K562 (cell line): ENCODE results near the gene PNP. TPM values are rescaled to one million over a fixed set of nuclear protein-coding genes. Genes with fewer than 3 reads are reported as not detected.

ENCODE experiments used
- ATAC-seq: fragments of 200-7000 bp; cut with Tn5 transposase; 3 replicates; pipeline ENCODE4 v1.9.1; 2020; ENCODE audit warnings: moderate library complexity
- BruUV-seq: library from RNA; stranded (reverse); fragments of 400-500 nt; replicated peaks from 2 replicates; lab custom pipeline; 2021; lab: Mats Ljungman, UMichigan
- CTCF ChIA-PET: fragments of 300-600 bp; formaldehyde crosslinking; extraction: SDS; loops from one replicate; lab custom pipeline; 2021; ENCODE audit warnings: low intra/inter-chr PET ratio; lab: Yijun Ruan, JAX
- POLR2A ChIA-PET: fragments of 300-600, 350-650 bp; sonication (Branson Sonifier 250); formaldehyde crosslinking; extraction: SDS; loops from one replicate; lab custom pipeline; 2021; ENCODE audit warnings: antibody characterized with exemption, inconsistent platforms; lab: Yijun Ruan, JAX
- DNase-seq, 4 experiments: peaks; one replicate each; pipeline versions ENCODE4 v3.0.0 to v3.0.0-alpha.2; 2011 to 2018; ENCODE audit warnings: low spot score in 3 of 4, mixed read lengths in 3 of 4; ENCODE audit errors: extremely low read depth in 1 of 4
- FAIRE-seq: peaks from 2 replicates; lab custom pipeline; 2011; peaks lifted over from hg19 to GRCh38; lab: Jason Lieb, UNC
- H2AFZ ChIP-seq: 2 replicates; pipeline ENCODE4 v1.6.0; 2011; ENCODE audit warnings: low read depth, low read length, control low read depth, inconsistent platforms
- H3K27ac ChIP-seq: fragments of 200-600 bp; 3 replicates; pipeline ENCODE4 v1.8.0; 2011; ENCODE audit warnings: low read depth, mild to moderate bottlenecking, control low read depth, inconsistent platforms, low read length, moderate library complexity, mixed read lengths; ENCODE audit errors: extremely low read depth
- H3K27me3 ChIP-seq, 2 experiments: fragments of 300-600 bp in 1 of 2; 2 replicates in 1 of 2; 3 replicates in 1 of 2; pipeline versions ENCODE4 v1.6.0 to v1.8.0; 2011; ENCODE audit warnings: inconsistent platforms in 2 of 2, low read length in 2 of 2, mild to moderate bottlenecking in 1 of 2, mixed read lengths in 1 of 2, moderate library complexity in 1 of 2; ENCODE audit not compliant: control insufficient read depth in 2 of 2, insufficient read depth in 2 of 2
- H3K36me3 ChIP-seq: fragments of 300-600 bp; 3 replicates; pipeline ENCODE4 v1.8.0; 2011; ENCODE audit warnings: mild to moderate bottlenecking, low read length, inconsistent platforms; ENCODE audit not compliant: control insufficient read depth, insufficient read depth
- H3K4me1 ChIP-seq, 2 experiments: fragments of 200-600 bp in 1 of 2; replicated peaks in 1 of 2; 2 replicates in 1 of 2; 3 replicates in 1 of 2; pipeline versions ENCODE4 v1.5.1 to v1.8.0; 2011; ENCODE audit warnings: inconsistent platforms in 2 of 2, low read length in 2 of 2, mild to moderate bottlenecking in 1 of 2, mixed read lengths in 1 of 2, moderate library complexity in 1 of 2; ENCODE audit not compliant: control insufficient read depth in 2 of 2, insufficient read depth in 2 of 2
- H3K4me2 ChIP-seq: 2 replicates; pipeline ENCODE4 v1.6.1; 2011; ENCODE audit warnings: low read length, control low read depth, inconsistent platforms, mixed read lengths; ENCODE audit not compliant: insufficient read depth
- H3K4me3 ChIP-seq: fragments of 200-600 bp; sonication (generic), shearing (Covaris generic); 2 replicates; pipeline ENCODE4 v1.5.1; 2016; ENCODE audit warnings: control low read depth, inconsistent platforms
- H3K79me2 ChIP-seq: fragments of 200-600 bp; 3 replicates; pipeline ENCODE4 v1.8.0; 2011; ENCODE audit warnings: low read length, inconsistent platforms; ENCODE audit not compliant: control insufficient read depth, insufficient read depth
- H3K9ac ChIP-seq, 2 experiments: 2 replicates each; pipeline versions ENCODE4 v1.6.0 to v1.6.1; 2011; ENCODE audit warnings: low read depth in 2 of 2, low read length in 2 of 2, control low read depth in 1 of 2, inconsistent platforms in 1 of 2, mild to moderate bottlenecking in 1 of 2, mixed read lengths in 1 of 2; ENCODE audit not compliant: insufficient read depth in 1 of 2
- H3K9me1 ChIP-seq: one replicate; pipeline ENCODE4 v1.6.0; 2011; ENCODE audit warnings: inconsistent platforms, mild to moderate bottlenecking, low read length, moderate library complexity; ENCODE audit not compliant: control insufficient read depth, insufficient read depth
- H3K9me3 ChIP-seq: replicated peaks from 2 replicates; pipeline ENCODE4 v1.5.1; 2011; ENCODE audit warnings: low read depth, low read length, inconsistent platforms; ENCODE audit not compliant: control insufficient read depth, insufficient read depth
- H4K20me1 ChIP-seq: replicated peaks from 2 replicates; pipeline ENCODE4 v1.6.1; 2011; ENCODE audit warnings: low read length, inconsistent platforms, mixed read lengths; ENCODE audit not compliant: control insufficient read depth, insufficient read depth
- ETV5 ChIP-seq: sonication (generic); formaldehyde crosslinking; IDR thresholded peaks from 2 replicates; pipeline ENCODE4 v1.4.0; 2020; ENCODE audit warnings: low read depth, mild to moderate bottlenecking, missing genetic modification reagents
- NR1H2 ChIP-seq: sonication (generic); formaldehyde crosslinking; IDR thresholded peaks from 2 replicates; pipeline ENCODE4 v1.4.0; 2020; ENCODE audit warnings: mild to moderate bottlenecking, missing genetic modification reagents
- PCBP2 ChIP-seq: fragments of 200-400 bp; formaldehyde crosslinking; IDR thresholded peaks from 2 replicates; pipeline ENCODE4 v1.6.1; 2018; ENCODE audit warnings: low read length, low read depth, mild to moderate bottlenecking, moderate library complexity; ENCODE audit not compliant: poor library complexity, severe bottlenecking
- SMARCC2 ChIP-seq: fragments of 450-650 bp; IDR thresholded peaks from 2 replicates; pipeline ENCODE4 v1.6.1; 2017; ENCODE audit warnings: antibody characterized with exemption, moderate library complexity, mild to moderate bottlenecking, low read depth
- TRIM25 ChIP-seq: fragments of 450-650 bp; IDR thresholded peaks from 2 replicates; pipeline ENCODE4 v1.7.0; 2016; ENCODE audit warnings: borderline replicate concordance
- ZEB2 ChIP-seq: fragments of 450-650 bp; IDR thresholded peaks from 2 replicates; pipeline ENCODE4 v1.6.1; 2016
- ZNF263 ChIP-seq: sonication (generic); formaldehyde crosslinking; IDR thresholded peaks from 2 replicates; pipeline ENCODE4 v1.8.0; 2022; ENCODE audit warnings: mild to moderate bottlenecking, missing genetic modification reagents, borderline replicate concordance
- ZNF316 ChIP-seq: fragments of 450-650 bp; IDR thresholded peaks from 2 replicates; pipeline ENCODE4 v1.6.1; 2016
- WGBS: fragments of 100-300 bp; shearing (Covaris generic); methylation state at CpG from one replicate; pipeline ENCODE4 v1.1.6; 2016; ENCODE audit warnings: low coverage, mixed read lengths; ENCODE audit not compliant: insufficient coverage; ENCODE audit errors: missing lambda C conversion rate; 5-methylcytosine and 5-hydroxymethylcytosine counted together
- in situ Hi-C: fragments of 300-500 bp; cut with MboI; formaldehyde crosslinking; loops from 4 replicates; pipeline ENCODE4 v1.15.0; 2018; ENCODE audit warnings: inconsistent platforms, mixed read lengths
- intact Hi-C: fragments of 100-400 bp; cut with micrococcal nuclease; formaldehyde crosslinking; loops from 2 replicates; pipeline ENCODE4 v1.14.2; 2022
- polyA plus RNA-seq, 8 experiments: library from polyadenylated mRNA; depleted of rRNA in 4 of 8; stranded (reverse) in 5 of 8; unstranded in 3 of 8; fragments of >200 nt; fragmentation: Nextera tagmentation in 2 of 8; fragmentation: Illumina TruSeq in 1 of 8; extraction: Ambion mirVana in 2 of 8; extraction: Trizol in 1 of 8; gene quantifications; 2 replicates each; pipeline versions ENCODE4 v1.2.1 to v1.2.3, GENCODE V29; 2011 to 2014; ENCODE audit warnings: inconsistent platforms in 1 of 8, missing spikeins in 1 of 8
- total RNA-seq, 7 experiments: library from RNA; depleted of rRNA in 6 of 7; stranded (reverse); fragments of >200 nt in 6 of 7; fragmentation: Illumina TruSeq in 2 of 7; extraction: Trizol in 2 of 7; gene quantifications; 2 replicates each; pipeline versions ENCODE4 v1.2.1 to v1.2.3, GENCODE V29; 2011 to 2021; ENCODE audit warnings: low replicate concordance in 1 of 7

The PNP gene
- total and polyA plus RNA-seq, 9 of the 15 experiments (the other 6 are each of a cell fraction or from before 2014, with no cell fraction given) = 92.5 to 288 (median 137) TPM

- no peak for TF ChIP-seq PCBP2
- no peak for TF ChIP-seq ETV5 (CRISPR knock-in tag)
- no peak for TF ChIP-seq ZEB2
- TF ChIP-seq NR1H2 = no peak
- TF ChIP-seq ZNF316 = no peak
- TF ChIP-seq SMARCC2 = no peak
- TF ChIP-seq, all 486 proteins: peak for 0
Measured at GRCh38 chr14:20516921-20517320, 47.7 kb downstream of the PNP start (continued).

GRCh38 chr14:20522332-20522731 lies 53.1 kb downstream of the PNP start:
- intact Hi-C loops (no loop called here), in situ Hi-C loops (no loop called here)
- 0% methylated on average over 1 of the region's 1 CpG for WGBS
- H3K9me1 ChIP-seq = no peaks in the 10 kb centered on the region
- no peak for DNase-seq
- H3K9me3 ChIP-seq = no peaks in the 10 kb centered on the region
- POLR2A ChIA-PET = interaction anchor here (1.1 kb wide), 1 partner anchor 67 kb away, joined by 3 read pairs; the partner anchor contains the start of genes APEX1 and OSGEP
- BruUV-seq = no TSS peak
- no peaks in the 10 kb centered on the region for H3K36me3 ChIP-seq
- H4K20me1 ChIP-seq = no peaks in the 10 kb centered on the region
- H3K27me3 ChIP-seq = no peaks in the 10 kb centered on the region
- no peak overlapping the region for H3K4me2 ChIP-seq
- no peak for FAIRE-seq
- H3K9ac ChIP-seq = no peak overlapping the region
- H2AFZ ChIP-seq = no peak overlapping the region
- CTCF ChIA-PET = no interaction called here
- no peak overlapping the region for H3K27ac ChIP-seq
- no peaks in the 10 kb centered on the region for H3K4me1 ChIP-seq
- H3K79me2 ChIP-seq = no peaks in the 10 kb centered on the region
- TF ChIP-seq TRIM25 (no peak), ZNF263 (CRISPR knock-in tag) (peak; percentile 65)
- TF ChIP-seq, all 486 proteins: peak for 1
- no peak overlapping the region for H3K4me3 ChIP-seq
- ATAC-seq = no peak
